Measurements from ENCODE around the gene NEURL3. TPM values are rescaled to one million over a fixed set of nuclear protein-coding genes. Genes with fewer than 3 reads are reported as not detected.

Gene NEURL3
- 16.9 TPM for total RNA-seq

GRCh38 chr2:96505231-96505889 is at the start of gene NEURL3:
NEURL3 (minus strand) TSS chr2:96505357; CDS start chr2:96505286, 71 bp downstream.

GRCh38 chr2:96536445-96537065 is 31.4 kb upstream of the NEURL3 start, which contains the start of gene ARID5A:
ARID5A (plus strand) TSS chr2:96536752; CDS start chr2:96536827, 75 bp downstream.

Other genes starting within 250 kb of the NEURL3 start
- gene TMEM127, start 239.4 kb downstream of the NEURL3 start, total RNA-seq: 30.4 TPM
- gene CIAO1, start 239.1 kb downstream of the NEURL3 start, total RNA-seq: 184 TPM
- gene SNRNP200, start 199.8 kb downstream of the NEURL3 start, total RNA-seq: 114 TPM
- 3.2 TPM for gene ITPRIPL1, start 180.0 kb downstream of the NEURL3 start, total RNA-seq
- 6.0 TPM for gene NCAPH, start 169.6 kb downstream of the NEURL3 start, total RNA-seq
- 12.2 TPM for gene ARID5A, start 31.4 kb upstream of the NEURL3 start, total RNA-seq
- 63.8 TPM for gene KANSL3, start 133.0 kb upstream of the NEURL3 start, total RNA-seq
- 1.6 TPM for gene FER1L5, start 137.4 kb upstream of the NEURL3 start, total RNA-seq
- 36.0 TPM for gene LMAN2L, start 234.7 kb upstream of the NEURL3 start, total RNA-seq